OCI-LY1 (cell line): ENCODE measurements around the gene NDUFAF8.

Source experiments
- H2AFZ ChIP-seq: fragments of 200-600 bp; sonication (generic), shearing (Covaris generic); 2 replicates; pipeline ENCODE4 v1.6.0; 2014; ENCODE audit warnings: antibody characterized with exemption, mild to moderate bottlenecking, low read length
- H3F3A ChIP-seq: fragments of 200-600 bp; sonication (generic), shearing (Covaris generic); 2 replicates; pipeline ENCODE4 v1.6.0; 2014; ENCODE audit warnings: mild to moderate bottlenecking, antibody characterized with exemption, low read length, moderate library complexity; ENCODE audit not compliant: insufficient read depth
- H3K27ac ChIP-seq: fragments of 200-600 bp; sonication (generic); 2 replicates; pipeline ENCODE4 v1.5.1; 2014; ENCODE audit warnings: low read length, mixed run types, mild to moderate bottlenecking, low read depth; ENCODE audit not compliant: poor library complexity, severe bottlenecking
- H3K27me3 ChIP-seq: fragments of 200-600 bp; sonication (generic); 2 replicates; pipeline ENCODE4 v1.6.0; 2014; ENCODE audit warnings: antibody characterized with exemption, mild to moderate bottlenecking, low read length, moderate library complexity; ENCODE audit not compliant: insufficient read depth
- H3K36me3 ChIP-seq: fragments of 200-600 bp; sonication (generic); 2 replicates; pipeline ENCODE4 v1.6.1; 2014; ENCODE audit warnings: mild to moderate bottlenecking, antibody characterized with exemption, low read length, moderate library complexity, mixed read lengths; ENCODE audit not compliant: insufficient read depth
- H3K4me1 ChIP-seq: fragments of 200-600 bp; sonication (generic); 2 replicates; pipeline ENCODE4 v1.5.1; 2014; ENCODE audit warnings: mild to moderate bottlenecking, low read length, moderate library complexity; ENCODE audit not compliant: insufficient read depth, severe bottlenecking
- H3K4me2 ChIP-seq: fragments of 200-600 bp; sonication (generic), shearing (Covaris generic); 2 replicates; pipeline ENCODE4 v1.6.1; 2014; ENCODE audit warnings: low read length
- H3K4me3 ChIP-seq: fragments of 200-600 bp; sonication (generic); 2 replicates; pipeline ENCODE4 v1.5.1; 2014; ENCODE audit warnings: low read length, low read depth, mild to moderate bottlenecking, mixed read lengths; ENCODE audit not compliant: poor library complexity, severe bottlenecking
- H3K79me2 ChIP-seq: fragments of 200-600 bp; shearing (Covaris generic); 2 replicates; pipeline ENCODE4 v1.6.1; 2016; ENCODE audit warnings: mixed run types, low read length, mixed read lengths; ENCODE audit not compliant: insufficient read depth
- H3K9ac ChIP-seq: fragments of 200-600 bp; sonication (generic), shearing (Covaris generic); 2 replicates; pipeline ENCODE4 v1.6.1; 2014; ENCODE audit warnings: mild to moderate bottlenecking, low read length, mixed read lengths
- H3K9me2 ChIP-seq: fragments of 200-600 bp; sonication (generic), shearing (Covaris generic); 2 replicates; pipeline ENCODE4 v1.6.1; 2014; ENCODE audit warnings: low read depth, mild to moderate bottlenecking, low read length, mixed read lengths
- H3K9me3 ChIP-seq: fragments of 200-600 bp; shearing (Covaris generic); 2 replicates; pipeline ENCODE4 v1.6.1; 2014; ENCODE audit warnings: low read length, mixed read lengths
- H4K20me1 ChIP-seq: fragments of 200-600 bp; sonication (generic), shearing (Covaris generic); 2 replicates; pipeline ENCODE4 v1.6.0; 2016; ENCODE audit warnings: mild to moderate bottlenecking, low read length; ENCODE audit not compliant: insufficient read depth
- EZH2 ChIP-seq: fragments of 200-600 bp; sonication (generic), shearing (Covaris generic); IDR thresholded peaks from 2 replicates; pipeline ENCODE4 v1.8.0; 2017; ENCODE audit warnings: borderline replicate concordance, mixed run types, mild to moderate bottlenecking, antibody characterized with exemption, low read length, moderate library complexity, mixed read lengths
- TF ChIP-seq, protein P1 (sequence below): fragments of 200-600 bp; sonication (generic), shearing (Covaris generic); IDR thresholded peaks from 2 replicates; pipeline ENCODE4 v1.5.1; 2017; ENCODE audit warnings: mild to moderate bottlenecking, antibody characterized with exemption, low read length, moderate library complexity, mixed read lengths

NDUFAF8 gene

DNA sequence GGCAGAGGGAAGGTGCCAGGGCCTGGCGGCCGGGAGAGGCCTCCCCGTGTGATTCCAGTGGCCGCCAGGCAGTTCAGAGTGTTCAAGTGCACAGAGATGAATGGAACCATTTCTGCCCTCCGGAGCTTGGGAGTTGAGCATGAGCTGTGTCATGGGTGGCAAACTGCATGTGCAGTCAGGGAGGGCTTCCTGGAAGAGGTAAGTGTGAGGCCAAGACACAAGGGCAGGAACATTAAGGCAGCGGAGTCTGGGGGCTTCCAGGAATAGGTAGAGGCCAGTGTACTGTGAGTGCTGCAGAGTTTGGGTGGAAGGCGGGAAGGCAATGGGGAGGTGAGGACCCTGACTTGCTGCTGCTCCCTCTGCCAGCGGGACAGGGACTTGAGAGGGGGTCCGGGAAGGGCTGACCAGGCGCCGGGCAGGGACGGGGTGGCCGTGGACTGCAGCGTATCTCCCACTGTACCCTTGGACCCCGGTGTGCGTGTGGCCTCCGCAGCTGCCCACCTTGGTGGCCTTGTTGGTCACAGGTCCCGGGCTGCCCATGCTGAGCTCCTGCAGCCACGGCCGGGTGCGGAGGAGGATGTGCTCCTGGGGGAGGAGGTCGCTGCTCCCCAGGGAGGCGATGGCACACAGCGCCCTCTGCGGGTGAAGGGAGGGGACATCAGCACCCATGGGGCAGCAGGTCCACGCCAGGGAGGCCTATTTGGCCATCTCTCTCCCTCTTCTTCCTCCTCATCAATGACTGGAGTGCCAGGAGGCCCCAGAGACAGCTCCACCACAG, 8.9 kb upstream of the NDUFAF8 start:
- TF ChIP-seq, protein P1, sequence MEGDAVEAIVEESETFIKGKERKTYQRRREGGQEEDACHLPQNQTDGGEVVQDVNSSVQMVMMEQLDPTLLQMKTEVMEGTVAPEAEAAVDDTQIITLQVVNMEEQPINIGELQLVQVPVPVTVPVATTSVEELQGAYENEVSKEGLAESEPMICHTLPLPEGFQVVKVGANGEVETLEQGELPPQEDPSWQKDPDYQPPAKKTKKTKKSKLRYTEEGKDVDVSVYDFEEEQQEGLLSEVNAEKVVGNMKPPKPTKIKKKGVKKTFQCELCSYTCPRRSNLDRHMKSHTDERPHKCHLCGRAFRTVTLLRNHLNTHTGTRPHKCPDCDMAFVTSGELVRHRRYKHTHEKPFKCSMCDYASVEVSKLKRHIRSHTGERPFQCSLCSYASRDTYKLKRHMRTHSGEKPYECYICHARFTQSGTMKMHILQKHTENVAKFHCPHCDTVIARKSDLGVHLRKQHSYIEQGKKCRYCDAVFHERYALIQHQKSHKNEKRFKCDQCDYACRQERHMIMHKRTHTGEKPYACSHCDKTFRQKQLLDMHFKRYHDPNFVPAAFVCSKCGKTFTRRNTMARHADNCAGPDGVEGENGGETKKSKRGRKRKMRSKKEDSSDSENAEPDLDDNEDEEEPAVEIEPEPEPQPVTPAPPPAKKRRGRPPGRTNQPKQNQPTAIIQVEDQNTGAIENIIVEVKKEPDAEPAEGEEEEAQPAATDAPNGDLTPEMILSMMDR: peak; percentile 49
- TF ChIP-seq EZH2: no peak
- no peak overlapping the region for H3K9ac ChIP-seq
- no peaks in the 10 kb centered on the region for H4K20me1 ChIP-seq
- H3K4me1 ChIP-seq: no peaks in the 10 kb centered on the region
- no peaks in the 10 kb centered on the region for H3K9me2 ChIP-seq
- no peaks in the 10 kb centered on the region; the same call in 1 of the 2 replicates for H3F3A ChIP-seq
- H3K36me3 ChIP-seq: peaks cover 23% of the 10 kb centered on the region
- H3K79me2 ChIP-seq: no peaks in the 10 kb centered on the region
- H3K27ac ChIP-seq: no peak overlapping the region
- H2AFZ ChIP-seq: no peak overlapping the region
- no peaks in the 10 kb centered on the region for H3K9me3 ChIP-seq
- no peaks in the 10 kb centered on the region; the same call in 1 of the 2 replicates for H3K27me3 ChIP-seq
- no peak overlapping the region for H3K4me2 ChIP-seq
- H3K4me3 ChIP-seq: no peak overlapping the region

DNA sequence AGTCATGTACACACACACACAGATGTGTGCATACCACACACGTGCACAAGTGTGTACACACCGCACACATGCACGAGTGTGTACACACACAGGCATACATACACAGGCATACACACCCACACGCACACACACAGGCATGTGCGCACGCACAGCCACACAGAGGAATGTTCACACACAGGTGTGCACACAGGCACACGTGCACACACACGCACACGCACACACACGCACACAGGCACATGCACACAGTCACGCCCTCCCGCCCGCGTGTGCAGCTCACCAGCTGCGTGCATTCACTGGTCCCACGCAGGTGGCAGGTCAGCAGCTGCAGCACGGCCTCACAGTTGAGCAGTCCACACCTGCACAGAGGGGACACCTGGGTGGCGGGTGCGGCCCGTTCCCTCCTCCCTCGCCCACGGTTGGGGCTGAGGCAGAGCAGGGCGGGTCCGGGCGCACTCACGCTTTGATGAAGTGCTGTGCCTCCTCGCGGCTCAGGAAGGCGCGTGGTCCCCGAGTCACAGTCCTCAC, 7.9 kb upstream of the NDUFAF8 start:
- no peak for TF ChIP-seq EZH2
- TF ChIP-seq, protein P1: no peak
- no peak overlapping the region for H3K4me3 ChIP-seq
- no peak overlapping the region for H3K4me2 ChIP-seq
- H3K36me3 ChIP-seq: peaks cover 23% of the 10 kb centered on the region
- no peaks in the 10 kb centered on the region for H4K20me1 ChIP-seq
- no peak overlapping the region for H3K9ac ChIP-seq
- no peaks in the 10 kb centered on the region for H3K4me1 ChIP-seq
- no peaks in the 10 kb centered on the region for H3K9me3 ChIP-seq
- H3F3A ChIP-seq: no peaks in the 10 kb centered on the region
- H3K27me3 ChIP-seq: no peaks in the 10 kb centered on the region
- H3K9me2 ChIP-seq: no peaks in the 10 kb centered on the region
- H2AFZ ChIP-seq: no peak overlapping the region
- no peak overlapping the region for H3K27ac ChIP-seq
- H3K79me2 ChIP-seq: no peaks in the 10 kb centered on the region

DNA sequence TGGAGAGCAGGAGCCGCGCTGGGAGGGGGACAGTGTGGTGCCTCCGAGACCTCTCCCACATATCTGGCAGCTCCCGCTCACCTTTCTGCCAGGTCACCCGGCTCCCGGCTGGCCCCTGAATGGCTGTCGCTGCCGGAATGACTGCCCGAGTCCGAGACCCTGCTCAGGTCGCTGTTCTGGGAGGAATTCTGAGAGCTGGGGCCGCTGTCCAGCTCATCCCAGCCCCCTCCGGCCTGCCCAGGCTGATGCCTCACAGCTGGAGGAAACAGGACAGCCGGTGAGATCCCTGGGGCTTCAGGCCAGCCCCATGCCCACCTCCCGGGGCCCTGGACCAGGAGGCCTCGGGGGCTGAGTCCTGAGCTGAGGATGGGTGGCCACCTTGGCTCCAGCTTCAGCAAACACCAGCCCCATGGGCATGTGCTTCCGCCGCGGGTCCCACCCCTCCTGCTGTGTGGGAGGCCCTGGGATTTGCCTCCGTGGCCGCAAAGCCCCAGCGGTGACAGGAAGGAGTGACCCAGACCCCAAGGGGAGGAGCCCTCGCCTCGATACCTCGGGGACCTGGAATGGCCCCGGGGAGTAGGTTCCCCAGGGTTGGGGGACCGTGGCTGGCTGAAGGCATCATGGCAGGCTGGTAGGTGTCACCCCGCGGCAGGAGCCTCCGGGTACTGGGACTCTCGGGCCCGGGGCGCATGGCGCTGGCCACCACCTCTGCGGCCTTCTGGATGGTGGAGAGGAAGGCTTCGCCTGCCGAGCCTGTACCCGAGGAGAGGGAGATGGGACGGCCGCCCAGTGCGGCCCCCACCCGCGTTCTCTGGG, 7.1 kb upstream of the NDUFAF8 start:
- TF ChIP-seq EZH2: no peak
- TF ChIP-seq, protein P1: no peak

More for the DNA sequence above, 7.1 kb upstream of the NDUFAF8 start:
- no peaks in the 10 kb centered on the region for H3K9me3 ChIP-seq
- H3K27ac ChIP-seq: no peak overlapping the region
- H3F3A ChIP-seq: no peaks in the 10 kb centered on the region
- no peak overlapping the region for H3K9ac ChIP-seq
- no peaks in the 10 kb centered on the region for H3K27me3 ChIP-seq
- no peak overlapping the region for H2AFZ ChIP-seq
- H3K4me3 ChIP-seq: no peak overlapping the region
- H3K4me1 ChIP-seq: no peaks in the 10 kb centered on the region
- no peaks in the 10 kb centered on the region for H3K79me2 ChIP-seq
- H3K36me3 ChIP-seq: peaks cover 23% of the 10 kb centered on the region
- no peaks in the 10 kb centered on the region for H3K9me2 ChIP-seq
- no peaks in the 10 kb centered on the region for H4K20me1 ChIP-seq
- H3K4me2 ChIP-seq: no peak overlapping the region
